ENCODE results near the gene SLC1A2.

Gene SLC1A2

DNA sequence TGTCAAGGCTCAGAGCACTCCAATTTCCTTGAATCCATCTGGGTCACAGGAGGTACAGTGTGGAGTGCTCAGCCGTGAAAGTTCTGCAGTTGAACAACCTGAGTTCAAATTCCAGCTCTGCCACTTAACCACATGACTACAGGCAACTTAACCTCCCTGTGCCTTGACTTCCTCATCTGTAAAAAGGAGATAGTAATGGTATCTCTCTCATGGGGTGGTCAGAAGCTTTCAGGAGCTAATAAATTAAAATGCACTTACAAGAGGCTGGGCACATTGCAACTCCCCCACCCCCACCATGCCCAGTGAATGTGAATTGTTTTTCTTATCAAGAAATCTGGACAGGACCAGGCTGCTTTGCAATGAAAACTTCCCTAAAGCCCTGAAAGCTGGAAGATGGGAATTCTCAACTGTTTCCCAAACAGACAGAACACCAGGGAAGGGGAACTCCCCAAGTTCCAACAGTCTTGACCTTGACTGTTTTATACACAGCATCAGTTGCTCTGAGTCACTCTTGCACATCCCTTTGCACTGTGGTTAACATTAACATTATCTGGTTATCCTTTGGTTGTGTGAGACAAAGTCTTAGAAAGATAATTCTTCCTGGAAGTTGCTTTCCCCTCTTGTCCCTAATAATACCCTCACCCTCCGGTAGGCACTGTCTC lies 137.0 kb downstream of the SLC1A2 start:
- TF ChIP-seq, protein P1, sequence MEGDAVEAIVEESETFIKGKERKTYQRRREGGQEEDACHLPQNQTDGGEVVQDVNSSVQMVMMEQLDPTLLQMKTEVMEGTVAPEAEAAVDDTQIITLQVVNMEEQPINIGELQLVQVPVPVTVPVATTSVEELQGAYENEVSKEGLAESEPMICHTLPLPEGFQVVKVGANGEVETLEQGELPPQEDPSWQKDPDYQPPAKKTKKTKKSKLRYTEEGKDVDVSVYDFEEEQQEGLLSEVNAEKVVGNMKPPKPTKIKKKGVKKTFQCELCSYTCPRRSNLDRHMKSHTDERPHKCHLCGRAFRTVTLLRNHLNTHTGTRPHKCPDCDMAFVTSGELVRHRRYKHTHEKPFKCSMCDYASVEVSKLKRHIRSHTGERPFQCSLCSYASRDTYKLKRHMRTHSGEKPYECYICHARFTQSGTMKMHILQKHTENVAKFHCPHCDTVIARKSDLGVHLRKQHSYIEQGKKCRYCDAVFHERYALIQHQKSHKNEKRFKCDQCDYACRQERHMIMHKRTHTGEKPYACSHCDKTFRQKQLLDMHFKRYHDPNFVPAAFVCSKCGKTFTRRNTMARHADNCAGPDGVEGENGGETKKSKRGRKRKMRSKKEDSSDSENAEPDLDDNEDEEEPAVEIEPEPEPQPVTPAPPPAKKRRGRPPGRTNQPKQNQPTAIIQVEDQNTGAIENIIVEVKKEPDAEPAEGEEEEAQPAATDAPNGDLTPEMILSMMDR (IDR thresholded peaks at IDR 0.05; ENCODE audit: insufficient read depth, low read depth, low read length, missing control alignments): no peak
- H3K4me3 ChIP-seq (ENCODE audit: low read depth, low read length): no peak overlapping the region
- no peak for DNase-seq (ENCODE audit: low read depth)

DNA sequence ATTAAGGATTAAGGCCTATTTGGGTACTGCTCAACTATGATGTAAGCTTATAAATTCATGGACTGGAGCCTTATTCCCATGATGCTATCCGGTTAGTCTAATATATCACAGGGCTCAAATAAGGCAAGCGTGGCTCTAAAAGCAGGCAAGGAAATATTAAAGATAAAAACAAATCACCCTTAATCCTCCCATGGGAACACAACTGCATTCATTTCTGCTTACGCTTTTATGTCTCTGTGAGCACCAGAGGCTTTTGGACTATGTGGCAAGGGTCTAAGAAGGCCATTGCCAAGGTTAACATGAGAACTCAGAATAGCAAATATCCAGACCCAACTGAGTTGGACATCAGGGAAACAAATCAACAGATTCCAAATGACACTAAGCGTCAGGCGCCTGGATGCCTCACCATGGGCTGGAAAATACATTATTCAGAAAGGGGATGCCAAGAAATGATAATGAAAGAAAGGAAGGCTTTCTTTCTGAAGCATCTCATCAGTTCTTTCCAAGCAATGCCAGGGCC lies 138.1 kb downstream of the SLC1A2 start:
- no peak for DNase-seq (ENCODE audit: low read depth)
- TF ChIP-seq, protein P1 (IDR thresholded peaks at IDR 0.05; ENCODE audit: insufficient read depth, low read depth, low read length, missing control alignments): no peak

DNA sequence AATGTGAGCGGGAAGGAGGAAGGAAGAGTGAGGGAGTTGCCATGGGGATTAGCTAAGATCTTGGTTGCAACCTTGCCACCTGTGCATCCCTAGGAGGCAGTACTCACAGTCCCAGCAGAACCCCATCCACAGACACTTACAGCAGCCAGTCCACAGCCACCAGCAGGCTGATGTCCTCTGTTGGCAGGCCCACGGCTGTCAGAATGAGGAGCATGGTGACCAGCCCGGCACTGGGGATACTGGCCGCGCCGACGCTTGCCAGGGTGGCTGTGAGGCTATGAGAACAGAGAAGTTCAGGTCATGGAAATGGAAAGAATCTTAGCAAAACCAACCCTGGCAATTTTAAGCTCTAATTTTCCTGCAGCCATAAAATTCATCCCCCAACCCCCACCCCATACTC lies 138.6 kb downstream of the SLC1A2 start:
- TF ChIP-seq, protein P1 (IDR thresholded peaks at IDR 0.05; ENCODE audit: insufficient read depth, low read depth, low read length, missing control alignments): no peak
- no peak overlapping the region for H3K4me3 ChIP-seq (ENCODE audit: low read depth, low read length)
- no peak for DNase-seq (ENCODE audit: low read depth)

More for the DNA sequence above, 138.1 kb downstream of the SLC1A2 start:
- no peak overlapping the region for H3K4me3 ChIP-seq (ENCODE audit: low read depth, low read length)

DNA sequence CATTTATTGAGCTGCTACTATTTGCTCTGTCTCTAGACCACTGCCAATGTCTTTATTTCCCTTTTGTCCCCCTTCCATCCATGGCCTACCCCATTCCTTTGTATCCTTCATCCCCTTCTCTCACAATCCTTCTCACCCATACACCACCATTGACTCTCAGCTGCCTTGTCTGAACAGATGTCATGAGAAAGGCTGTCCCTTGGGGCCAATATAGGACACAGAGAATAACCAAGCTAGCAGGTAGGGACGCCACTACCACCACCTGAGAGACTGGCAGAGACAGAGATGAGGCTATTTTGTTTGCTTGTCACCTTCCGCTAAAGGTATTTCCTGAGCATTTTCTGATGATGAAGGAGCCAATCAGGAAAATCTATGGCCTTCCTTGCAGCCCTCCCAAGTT lies 141.5 kb downstream of the SLC1A2 start:
- H3K4me3 ChIP-seq (ENCODE audit: low read depth, low read length): no peak overlapping the region
- DNase-seq (ENCODE audit: low read depth): no peak
- TF ChIP-seq, protein P1 (IDR thresholded peaks at IDR 0.05; ENCODE audit: insufficient read depth, low read depth, low read length, missing control alignments): no peak

DNA sequence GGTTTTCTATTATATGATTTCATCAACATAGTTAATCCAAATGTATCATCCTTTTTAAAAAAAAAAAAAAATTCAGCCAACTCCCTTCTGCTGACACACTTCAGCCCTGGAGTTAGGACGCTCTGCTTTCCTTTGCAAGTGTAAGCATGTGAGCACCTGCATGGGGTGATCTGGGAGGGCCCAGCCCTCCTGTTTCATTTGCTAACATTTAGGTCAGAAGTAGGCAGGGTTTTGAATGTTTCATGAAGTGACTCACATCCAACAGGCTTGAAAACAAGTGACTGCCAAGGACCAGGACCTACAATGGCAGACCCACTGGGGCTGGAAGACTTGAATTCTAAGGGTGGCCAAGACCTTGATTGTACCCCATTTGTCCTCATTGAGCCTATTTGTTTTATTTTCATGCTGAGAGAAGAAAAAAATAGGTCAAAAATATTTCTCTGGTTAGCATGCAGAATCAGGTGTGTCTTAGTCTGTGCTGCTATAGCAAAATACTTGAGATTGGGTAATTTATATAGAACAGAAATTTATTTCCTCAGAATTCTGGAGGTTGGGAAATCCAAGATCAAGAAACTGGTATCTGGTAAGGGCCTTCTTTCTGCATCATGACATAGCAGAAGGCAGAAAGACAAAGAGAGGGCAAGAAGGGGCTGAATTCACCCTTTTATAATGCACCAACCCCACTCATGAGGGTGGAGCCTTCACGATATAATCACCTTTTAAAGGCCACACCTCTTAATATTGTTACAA lies 142.8 kb downstream of the SLC1A2 start:
- DNase-seq (ENCODE audit: low read depth): peak; percentile 13
- TF ChIP-seq, protein P1 (IDR thresholded peaks at IDR 0.05; ENCODE audit: insufficient read depth, low read depth, low read length, missing control alignments): no peak
- no peak overlapping the region for H3K4me3 ChIP-seq (ENCODE audit: low read depth, low read length)

DNA sequence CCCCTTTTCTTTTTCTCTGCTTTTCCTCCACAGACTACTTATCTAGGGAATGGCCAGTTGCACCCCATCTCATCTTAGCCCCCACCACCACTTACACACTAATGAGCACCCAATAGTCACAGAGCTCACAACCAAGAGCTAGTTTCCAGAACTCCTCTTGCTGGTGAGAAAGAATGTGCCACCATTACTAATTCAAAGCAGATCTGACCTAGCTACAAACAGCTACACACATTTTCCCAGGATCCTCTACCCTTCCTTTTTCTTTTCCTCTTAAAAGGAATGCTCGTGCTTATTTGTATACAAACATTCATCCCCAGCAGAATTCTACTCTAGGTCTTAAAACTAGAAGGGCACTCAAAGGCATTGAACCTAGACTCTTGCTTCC lies 143.6 kb downstream of the SLC1A2 start:
- TF ChIP-seq, protein P1 (IDR thresholded peaks at IDR 0.05; ENCODE audit: insufficient read depth, low read depth, low read length, missing control alignments): no peak
- H3K4me3 ChIP-seq (ENCODE audit: low read depth, low read length): no peak overlapping the region
- DNase-seq (ENCODE audit: low read depth): no peak

Measured in GM12865 (cell line).